GM19238 (cell line): ENCODE data around the gene PRKAA1.

Source experiments
- DNase-seq: peaks from one replicate; pipeline ENCODE4 v3.0.0; 2011; ENCODE audit warnings: low spot score; ENCODE audit not compliant: insufficient read length

Gene PRKAA1

GRCh38 chr5:40781843-40782409, 16.2 kb downstream of the PRKAA1 start:
- DNase-seq, result no peak

GRCh38 chr5:40780858-40781257, 17.3 kb downstream of the PRKAA1 start:
- DNase-seq, result no peak

- DNase-seq, result no peak
These were observed 18.0 kb downstream of the PRKAA1 start for GRCh38 chr5:40780199-40780598.

- no peak for DNase-seq
These were observed 18.6 kb downstream of the PRKAA1 start for GRCh38 chr5:40779561-40779960.

- DNase-seq, result no peak
These were observed 20.0 kb downstream of the PRKAA1 start for GRCh38 chr5:40778133-40778532.

GRCh38 chr5:40776658-40776977, 21.6 kb downstream of the PRKAA1 start:
- no peak for DNase-seq

GRCh38 chr5:40775846-40776657, 22.1 kb downstream of the PRKAA1 start:
- DNase-seq, result no peak

GRCh38 chr5:40775085-40775845, 22.9 kb downstream of the PRKAA1 start:
- DNase-seq, result no peak

GRCh38 chr5:40774623-40775022, 23.6 kb downstream of the PRKAA1 start:
- DNase-seq, result no peak

GRCh38 chr5:40770764-40771163, 27.4 kb downstream of the PRKAA1 start:
- DNase-seq, result no peak

- no peak for DNase-seq
These were observed 35.5 kb downstream of the PRKAA1 start for GRCh38 chr5:40762705-40763104.

GRCh38 chr5:40757400-40757799, 40.8 kb downstream of the PRKAA1 start:
- no peak for DNase-seq

- peak; percentile 81 for DNase-seq
These were observed 42.5 kb downstream of the PRKAA1 start, which contains the start of gene TTC33 for GRCh38 chr5:40755407-40756365. TSS of gene TTC33 (minus strand) at chr5:40755961. CDS start at chr5:40747018, 8,943 bp downstream.

GRCh38 chr5:40755093-40755406, 43.1 kb downstream of the PRKAA1 start:
- DNase-seq, result peak; percentile 39

GRCh38 chr5:40754381-40755092, 43.6 kb downstream of the PRKAA1 start:
- no peak for DNase-seq

- no peak for DNase-seq
These were observed 51.5 kb downstream of the PRKAA1 start for GRCh38 chr5:40746703-40747102.

- no peak for DNase-seq
These were observed 54.4 kb downstream of the PRKAA1 start for GRCh38 chr5:40743771-40744170.

- no peak for DNase-seq
These were observed 59.7 kb downstream of the PRKAA1 start for GRCh38 chr5:40738502-40738901.

- DNase-seq, result peak; percentile 7
These were observed 61.9 kb downstream of the PRKAA1 start for GRCh38 chr5:40736103-40736875.

- DNase-seq, result no peak
These were observed 62.6 kb downstream of the PRKAA1 start for GRCh38 chr5:40735609-40736008.
